H9 (cell line): ENCODE measurements around the gene SLC38A3. TPM values are rescaled to one million over a fixed set of nuclear protein-coding genes. Genes with fewer than 3 reads are reported as not detected.
A peak's percentile ranks its signal among the peaks of the same experiment; 100 is the strongest.

ENCODE experiments used
- DNase-seq: peaks from one replicate; pipeline ENCODE4 v3.0.0-alpha.2; 2017
- H2AFZ ChIP-seq: one replicate; pipeline ENCODE4 v1.6.1; 2013; ENCODE audit warnings: mild to moderate bottlenecking, low read length, control low read depth, moderate library complexity
- H2AK5ac ChIP-seq: 2 replicates; pipeline ENCODE4 v1.6.1; 2013; ENCODE audit warnings: low read length, control low read depth, mixed read lengths; ENCODE audit not compliant: insufficient read length
- H2BK120ac ChIP-seq: one replicate; pipeline ENCODE4 v1.6.1; 2013; ENCODE audit warnings: low read depth, mild to moderate bottlenecking, low read length, control low read depth, inconsistent platforms; ENCODE audit not compliant: poor library complexity, severe bottlenecking
- H2BK12ac ChIP-seq: 2 replicates; pipeline ENCODE4 v1.6.1; 2013; ENCODE audit warnings: low read length, control low read depth, mixed read lengths, low read depth; ENCODE audit not compliant: insufficient read length
- H2BK15ac ChIP-seq: 2 replicates; pipeline ENCODE4 v1.6.1; 2013; ENCODE audit warnings: low read depth, low read length, control low read depth
- H2BK20ac ChIP-seq: one replicate; pipeline ENCODE4 v1.6.1; 2013; ENCODE audit warnings: low read depth, mild to moderate bottlenecking, low read length, control low read depth, inconsistent platforms; ENCODE audit not compliant: poor library complexity, severe bottlenecking
- H2BK5ac ChIP-seq: 2 replicates; pipeline ENCODE4 v1.6.1; 2013; ENCODE audit warnings: low read length, control low read depth, mixed read lengths; ENCODE audit not compliant: insufficient read length
- H3K14ac ChIP-seq: 2 replicates; pipeline ENCODE4 v1.6.1; 2013; ENCODE audit warnings: low read length, control low read depth; ENCODE audit not compliant: insufficient read depth
- H3K18ac ChIP-seq: 2 replicates; pipeline ENCODE4 v1.6.1; 2013; ENCODE audit warnings: low read depth, mild to moderate bottlenecking, mixed read lengths, low read length, control low read depth; ENCODE audit not compliant: insufficient read length
- H3K23ac ChIP-seq: 2 replicates; pipeline ENCODE4 v1.6.1; 2013; ENCODE audit warnings: low read length, control low read depth, mixed read lengths, low read depth; ENCODE audit not compliant: insufficient read length
- H3K23me2 ChIP-seq: 2 replicates; pipeline ENCODE4 v1.6.1; 2013; ENCODE audit warnings: low read depth, mild to moderate bottlenecking, mixed read lengths, low read length, control low read depth; ENCODE audit not compliant: insufficient read length, poor library complexity, severe bottlenecking
- H3K27ac ChIP-seq: 2 replicates; pipeline ENCODE4 v1.5.1; 2013; ENCODE audit warnings: low read length, control low read depth, mixed read lengths, low read depth; ENCODE audit not compliant: insufficient read length
- H3K27me3 ChIP-seq: 2 replicates; pipeline ENCODE4 v1.6.1; 2013; ENCODE audit warnings: low read length, control low read depth, inconsistent platforms; ENCODE audit not compliant: insufficient read depth
- H3K4ac ChIP-seq: 2 replicates; pipeline ENCODE4 v1.6.1; 2013; ENCODE audit warnings: low read depth, mild to moderate bottlenecking, control low read depth, inconsistent platforms, low read length, moderate library complexity
- H3K4me1 ChIP-seq: 2 replicates; pipeline ENCODE4 v1.6.1; 2013; ENCODE audit warnings: low read length, control low read depth, inconsistent platforms; ENCODE audit not compliant: insufficient read depth
- H3K4me2 ChIP-seq: 2 replicates; pipeline ENCODE4 v1.6.1; 2013; ENCODE audit warnings: low read length, control low read depth, mixed read lengths; ENCODE audit not compliant: insufficient read length, insufficient read depth
- H3K56ac ChIP-seq: 2 replicates; pipeline ENCODE4 v1.6.1; 2013; ENCODE audit warnings: low read depth, mild to moderate bottlenecking, mixed read lengths, low read length, control low read depth; ENCODE audit not compliant: insufficient read length
- H3K79me1 ChIP-seq: 2 replicates; pipeline ENCODE4 v1.6.1; 2013; ENCODE audit warnings: low read depth, mild to moderate bottlenecking, moderate library complexity, low read length, control low read depth, inconsistent platforms; ENCODE audit not compliant: insufficient read depth, poor library complexity, severe bottlenecking
- H3K79me2 ChIP-seq: 2 replicates; pipeline ENCODE4 v1.6.1; 2013; ENCODE audit warnings: low read length, control low read depth, inconsistent platforms; ENCODE audit not compliant: insufficient read depth
- H3K9ac ChIP-seq: 2 replicates; pipeline ENCODE4 v1.6.1; 2013; ENCODE audit warnings: low read length, control low read depth, mixed read lengths; ENCODE audit not compliant: insufficient read length; ENCODE audit errors: extremely low read depth
- H3K9me3 ChIP-seq: one replicate; pipeline ENCODE4 v1.6.1; 2013; ENCODE audit warnings: low read depth, low read length, inconsistent platforms; ENCODE audit not compliant: control insufficient read depth
- H3T11ph ChIP-seq: one replicate; pipeline ENCODE4 v1.6.1; 2013; ENCODE audit warnings: mild to moderate bottlenecking, low read length, control low read depth, inconsistent platforms
- H4K20me1 ChIP-seq: one replicate; pipeline ENCODE4 v1.6.1; 2013; ENCODE audit not compliant: control insufficient read depth, insufficient read length, insufficient read depth
- H4K5ac ChIP-seq: 2 replicates; pipeline ENCODE4 v1.6.1; 2013; ENCODE audit warnings: low read depth, mild to moderate bottlenecking, mixed read lengths, low read length, control low read depth; ENCODE audit not compliant: insufficient read length
- H4K8ac ChIP-seq: replicated peaks from 2 replicates; pipeline ENCODE4 v1.6.1; 2013; ENCODE audit warnings: low read length, control low read depth, mixed read lengths, low read depth; ENCODE audit not compliant: insufficient read length
- H4K91ac ChIP-seq: 2 replicates; pipeline ENCODE4 v1.6.1; 2013; ENCODE audit warnings: low read depth, mild to moderate bottlenecking, moderate library complexity, mixed read lengths, low read length, control low read depth; ENCODE audit not compliant: insufficient read length
- H3K27ac Mint-ChIP-seq, 3 experiments: 2 replicates in 2 of 3; 3 replicates in 1 of 3; pipeline ENCODE4 v1.8.0; 2020 to 2021; ENCODE audit warnings: mixed read lengths in 3 of 3, mild to moderate bottlenecking in 1 of 3, moderate library complexity in 1 of 3
- H3K27me3 Mint-ChIP-seq: 2 replicates; pipeline ENCODE4 v1.8.0; 2021; ENCODE audit warnings: low read depth, mild to moderate bottlenecking, moderate library complexity, mixed read lengths
- H3K36me3 Mint-ChIP-seq, 3 experiments: 2 replicates in 2 of 3; 3 replicates in 1 of 3; pipeline ENCODE4 v1.8.0; 2020 to 2021; ENCODE audit warnings: low read depth in 3 of 3, mixed read lengths in 3 of 3; ENCODE audit not compliant: insufficient read depth in 1 of 3
- H3K4me1 Mint-ChIP-seq, 2 experiments: 2 replicates each; pipeline ENCODE4 v1.8.0; 2020; ENCODE audit warnings: mixed read lengths in 2 of 2
- H3K4me3 Mint-ChIP-seq, 2 experiments: 2 replicates in 1 of 2; 3 replicates in 1 of 2; pipeline ENCODE4 v1.8.0; 2020 to 2021; ENCODE audit warnings: mild to moderate bottlenecking in 2 of 2, mixed read lengths in 2 of 2, moderate library complexity in 1 of 2
- H3K9me3 Mint-ChIP-seq, 2 experiments: 2 replicates in 1 of 2; 3 replicates in 1 of 2; pipeline ENCODE4 v1.8.0; 2020; ENCODE audit warnings: mild to moderate bottlenecking in 2 of 2, mixed read lengths in 2 of 2, moderate library complexity in 1 of 2
- WGBS: extraction: QIAGEN DNeasy Blood & Tissue Kit; methylation state at CpG from one replicate; pipeline ENCODE4 v1.1.7; 2013; ENCODE audit warnings: missing lambda C conversion rate, low lambda C conversion rate, mixed read lengths; ENCODE audit not compliant: insufficient read length; ENCODE audit errors: extremely low coverage; 5-methylcytosine and 5-hydroxymethylcytosine counted together
- total RNA-seq: library from RNA; stranded (reverse); gene quantifications from 2 replicates; pipeline ENCODE4 v1.2.1, GENCODE V29; 2021
- TF ChIP-seq, protein P1 (sequence below): fragments of 200-600 bp; sonication (generic); conservative IDR thresholded peaks from 3 replicates; pipeline ENCODE4 v1.8.0; 2021; ENCODE audit warnings: antibody characterized with exemption, mild to moderate bottlenecking

SLC38A3 gene
- total RNA-seq, 1 experiment from 2014 or later = 1.4 TPM

DNA sequence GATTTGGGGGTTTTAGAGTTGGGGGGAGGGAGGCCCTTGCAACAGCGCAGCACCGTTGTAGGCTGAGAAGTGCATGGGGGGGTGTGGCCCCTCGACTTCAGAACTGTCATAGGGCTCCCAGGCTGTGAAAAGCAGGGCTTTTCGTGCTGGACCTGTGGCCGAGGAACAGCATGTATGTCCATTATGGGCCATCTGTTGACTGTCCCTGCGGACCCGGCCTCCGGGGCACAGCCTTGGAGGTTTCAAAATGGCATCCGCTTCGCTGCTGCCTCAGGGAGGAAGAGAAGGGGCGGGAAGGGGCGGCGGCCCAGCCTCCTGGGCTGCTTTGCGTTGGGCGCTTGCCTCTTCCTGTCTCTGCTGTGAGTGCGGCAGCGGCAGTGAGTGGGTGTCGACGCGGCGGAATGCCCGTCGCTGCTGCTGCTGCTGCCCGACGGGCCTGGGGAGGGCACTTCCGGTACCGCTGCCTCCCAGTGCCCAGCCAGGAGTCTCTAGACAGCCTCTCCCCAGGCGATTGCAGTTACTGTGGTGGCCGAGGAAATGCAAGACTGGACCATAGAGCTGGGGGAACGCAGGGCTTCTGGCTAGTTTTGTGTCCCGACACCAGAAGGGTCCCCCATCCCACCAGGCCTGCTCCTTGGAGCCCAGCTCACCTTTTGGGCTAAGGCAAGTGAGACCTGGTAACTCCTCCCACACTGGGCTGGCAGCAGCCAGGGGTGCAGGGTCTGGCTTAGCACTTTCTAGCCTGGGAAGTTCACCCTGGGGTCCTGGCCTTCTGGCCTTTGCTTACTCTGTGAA, 32.9 kb downstream of the SLC38A3 start:
- Histone ChIP-seq H2BK15ac (no peak overlapping the region), H2BK20ac (no peak overlapping the region), H3K56ac (no peak overlapping the region), H2AK5ac (no peak overlapping the region), H4K5ac (no peak overlapping the region), H3K4ac (no peak overlapping the region), H4K20me1 (no peaks in the 10 kb centered on the region), H2AFZ (no peak overlapping the region), H3K4me2 (peak overlapping the region; percentile 91), H3K23me2 (peaks cover 17% of the 10 kb centered on the region), H3K79me1 (peaks cover 10% of the 10 kb centered on the region), H2BK5ac (no peak overlapping the region), H3K23ac (no peak overlapping the region), H3K18ac (peak overlapping the region; percentile 53), H3K14ac (no peak overlapping the region; the same call in 1 of the 2 replicates), H2BK12ac (no peak overlapping the region), H3K4me1 (peaks cover 15% of the 10 kb centered on the region; the same call in 1 of the 2 replicates), H3T11ph (no peak overlapping the region), H3K27me3 (no peaks in the 10 kb centered on the region), H3K27ac (no peak overlapping the region), H4K8ac (no peak overlapping the region), H4K91ac (no peak overlapping the region), H3K79me2 (peaks cover 27% of the 10 kb centered on the region; the same call in 1 of the 2 replicates), H3K9me3 (no peaks in the 10 kb centered on the region), H2BK120ac (no peak overlapping the region), H3K9ac (peak overlapping the region; percentile 33)
- H3K9me3 Mint-ChIP-seq = no peaks in the 10 kb centered on the region
- H3K4me3 Mint-ChIP-seq = peak overlapping the region; percentile 96 to 99
- TF ChIP-seq, protein P1, sequence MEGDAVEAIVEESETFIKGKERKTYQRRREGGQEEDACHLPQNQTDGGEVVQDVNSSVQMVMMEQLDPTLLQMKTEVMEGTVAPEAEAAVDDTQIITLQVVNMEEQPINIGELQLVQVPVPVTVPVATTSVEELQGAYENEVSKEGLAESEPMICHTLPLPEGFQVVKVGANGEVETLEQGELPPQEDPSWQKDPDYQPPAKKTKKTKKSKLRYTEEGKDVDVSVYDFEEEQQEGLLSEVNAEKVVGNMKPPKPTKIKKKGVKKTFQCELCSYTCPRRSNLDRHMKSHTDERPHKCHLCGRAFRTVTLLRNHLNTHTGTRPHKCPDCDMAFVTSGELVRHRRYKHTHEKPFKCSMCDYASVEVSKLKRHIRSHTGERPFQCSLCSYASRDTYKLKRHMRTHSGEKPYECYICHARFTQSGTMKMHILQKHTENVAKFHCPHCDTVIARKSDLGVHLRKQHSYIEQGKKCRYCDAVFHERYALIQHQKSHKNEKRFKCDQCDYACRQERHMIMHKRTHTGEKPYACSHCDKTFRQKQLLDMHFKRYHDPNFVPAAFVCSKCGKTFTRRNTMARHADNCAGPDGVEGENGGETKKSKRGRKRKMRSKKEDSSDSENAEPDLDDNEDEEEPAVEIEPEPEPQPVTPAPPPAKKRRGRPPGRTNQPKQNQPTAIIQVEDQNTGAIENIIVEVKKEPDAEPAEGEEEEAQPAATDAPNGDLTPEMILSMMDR = no peak
- peaks cover 6 to 11% (median 7%) of the 10 kb centered on the region in 3 experiments; a peak in 4 of 7 replicates for H3K36me3 Mint-ChIP-seq
- peaks cover 64 to 70% of the 10 kb centered on the region in 2 experiments for H3K4me1 Mint-ChIP-seq
- WGBS = no CpG with 5 or more reads among the region's 31 CpGs
- H3K27ac Mint-ChIP-seq = peak overlapping the region; percentile 81 to 99 (median 91); a peak in 6 of 7 replicates
- DNase-seq = peak; percentile 85
- H3K27me3 Mint-ChIP-seq = peaks cover under 1% of the 10 kb centered on the region; the same call in 1 of the 2 replicates
